Right lobe of liver (tissue), 6 donors: ENCODE data around the gene WDR18. TPM values are rescaled to one million over a fixed set of nuclear protein-coding genes. Genes with fewer than 3 reads are reported as not detected.

ENCODE experiments used
- ATAC-seq, 4 donors: fragments of 200-7000 bp; cut with Tn5 transposase; one replicate each; pipeline ENCODE4 v1.9.1; 2020; ENCODE audit warnings: mild to moderate bottlenecking in 4 of 4, moderate library complexity in 4 of 4
- DNase-seq, 3 donors: peaks; one replicate each; pipeline ENCODE4 v3.0.0-alpha.2; 2020
- H3K27ac ChIP-seq, 3 donors: fragments of 200-600 bp; one replicate each; pipeline ENCODE4 v1.8.0; 2022
- H3K27me3 ChIP-seq, 2 donors: fragments of 200-600 bp; one replicate each; pipeline ENCODE4 v1.8.0; 2022
- H3K36me3 ChIP-seq, 4 donors: fragments of 200-600 bp; sonication (generic) in 1 of 4; one replicate each; pipeline versions ENCODE4 v1.5.1 to v1.8.0; 2017 to 2022; ENCODE audit warnings: control low read depth in 1 of 4
- H3K4me1 ChIP-seq, 4 donors: fragments of 200-600 bp; sonication (generic) in 1 of 4; one replicate each; pipeline versions ENCODE4 v1.5.1 to v1.8.0; 2017 to 2022; ENCODE audit warnings: control low read depth in 1 of 4
- H3K4me3 ChIP-seq, 3 donors: fragments of 200-600 bp; one replicate each; pipeline ENCODE4 v1.8.0; 2022
- H3K9me3 ChIP-seq, 4 donors: fragments of 200-600 bp; sonication (generic) in 1 of 4; one replicate each; pipeline versions ENCODE4 v1.5.1 to v1.8.0; 2017 to 2022; ENCODE audit warnings: control low read depth in 1 of 4
- CTCF ChIP-seq, 4 donors: fragments of 200-600 bp in 3 of 4; fragments of 450-650 bp in 1 of 4; IDR thresholded peaks; one replicate each; pipeline versions ENCODE4 v1.5.1 to v1.8.0; 2016 to 2022; ENCODE audit warnings: antibody characterized with exemption in 4 of 4, mild to moderate bottlenecking in 2 of 4
- POLR2A ChIP-seq: fragments of 450-650 bp; IDR thresholded peaks from one replicate; pipeline ENCODE4 v1.6.1; 2017; ENCODE audit warnings: antibody characterized with exemption, mild to moderate bottlenecking
- WGBS: methylation state at CpG from one replicate; pipeline ENCODE4 v1.1.6; 2018; ENCODE audit warnings: low coverage, low lambda C conversion rate; ENCODE audit not compliant: insufficient coverage; ENCODE audit errors: missing lambda C conversion rate; 5-methylcytosine and 5-hydroxymethylcytosine counted together
- intact Hi-C, 2 donors: fragments of 100-400 bp; cut with DNase I; formaldehyde crosslinking; loops; one replicate each; pipeline versions ENCODE4 v1.11.2 to v1.14.1; 2022
- total RNA-seq, 6 experiments: library from RNA; depleted of rRNA in 2 of 6; stranded (reverse); fragments of >200 nt in 2 of 6; fragmentation: NEBNext Ultra II Directional in 3 of 6; extraction: Animal tissue kit (Norgen Biotek cat#: 25700) in 3 of 6; gene quantifications; one replicate each; pipeline versions ENCODE4 v1.1.0 to v1.2.4, GENCODE V29; 2016 to 2023
- donor health status: DM: no; HTN: yes; CAD: no.
- donor health status: DM: no; HTN: no; CAD: no.
- donor health status: DM: no; HTN: no; CAD: no.
- donor health status: DM: no; HTN: yes; CAD: no.
- donor health status: DM: no; HTN: yes; CAD: no.

Gene WDR18
- total RNA-seq, 6 experiments from 2014 or later = 19.0 to 56.2 (median 29.7) TPM

GRCh38 chr19:948842-949496 lies 35.2 kb upstream of the WDR18 start:
- WGBS = 97% methylated on average over 6 of the region's 25 CpGs
- no peaks in the 10 kb centered on the region for H3K36me3 ChIP-seq
- H3K4me1 ChIP-seq = no peaks in the 10 kb centered on the region
- no peak overlapping the region for H3K27ac ChIP-seq
- H3K27me3 ChIP-seq = no peaks in the 10 kb centered on the region
- intact Hi-C loops = no loop called here
- ATAC-seq (no peak), DNase-seq (peak in 1 of 3 donors; percentile 35)
- TF ChIP-seq POLR2A (no peak), CTCF (IDR thresholded peaks at IDR 0.05) (no peak)
- H3K4me3 ChIP-seq = no peak overlapping the region
- H3K9me3 ChIP-seq = no peaks in the 10 kb centered on the region

GRCh38 chr19:950352-951066 lies 33.6 kb upstream of the WDR18 start:
- H3K27ac ChIP-seq = no peak overlapping the region
- no peaks in the 10 kb centered on the region for H3K27me3 ChIP-seq
- no peaks in the 10 kb centered on the region for H3K4me1 ChIP-seq
- H3K9me3 ChIP-seq = no peaks in the 10 kb centered on the region
- H3K36me3 ChIP-seq = no peaks in the 10 kb centered on the region
- TF ChIP-seq CTCF (IDR thresholded peaks at IDR 0.05) (no peak), POLR2A (no peak)
- no peak overlapping the region for H3K4me3 ChIP-seq
- ATAC-seq (no peak), DNase-seq (no peak)
- intact Hi-C loops = no loop called here
- 0% methylated on average over 1 of the region's 17 CpGs for WGBS

- TF ChIP-seq POLR2A (no peak), CTCF (IDR thresholded peaks at IDR 0.05) (no peak)
- Histone ChIP-seq H3K27ac (no peak overlapping the region), H3K4me3 (no peak overlapping the region), H3K27me3 (no peaks in the 10 kb centered on the region), H3K9me3 (no peaks in the 10 kb centered on the region), H3K36me3 (no peaks in the 10 kb centered on the region), H3K4me1 (no peaks in the 10 kb centered on the region)
- no peak for ATAC-seq
- intact Hi-C loops = no loop called here
- no peak for DNase-seq
- WGBS = 63% methylated on average over 9 of the region's 14 CpGs
Observed at GRCh38 chr19:952049-952679, 32.0 kb upstream of the WDR18 start.

DNA sequence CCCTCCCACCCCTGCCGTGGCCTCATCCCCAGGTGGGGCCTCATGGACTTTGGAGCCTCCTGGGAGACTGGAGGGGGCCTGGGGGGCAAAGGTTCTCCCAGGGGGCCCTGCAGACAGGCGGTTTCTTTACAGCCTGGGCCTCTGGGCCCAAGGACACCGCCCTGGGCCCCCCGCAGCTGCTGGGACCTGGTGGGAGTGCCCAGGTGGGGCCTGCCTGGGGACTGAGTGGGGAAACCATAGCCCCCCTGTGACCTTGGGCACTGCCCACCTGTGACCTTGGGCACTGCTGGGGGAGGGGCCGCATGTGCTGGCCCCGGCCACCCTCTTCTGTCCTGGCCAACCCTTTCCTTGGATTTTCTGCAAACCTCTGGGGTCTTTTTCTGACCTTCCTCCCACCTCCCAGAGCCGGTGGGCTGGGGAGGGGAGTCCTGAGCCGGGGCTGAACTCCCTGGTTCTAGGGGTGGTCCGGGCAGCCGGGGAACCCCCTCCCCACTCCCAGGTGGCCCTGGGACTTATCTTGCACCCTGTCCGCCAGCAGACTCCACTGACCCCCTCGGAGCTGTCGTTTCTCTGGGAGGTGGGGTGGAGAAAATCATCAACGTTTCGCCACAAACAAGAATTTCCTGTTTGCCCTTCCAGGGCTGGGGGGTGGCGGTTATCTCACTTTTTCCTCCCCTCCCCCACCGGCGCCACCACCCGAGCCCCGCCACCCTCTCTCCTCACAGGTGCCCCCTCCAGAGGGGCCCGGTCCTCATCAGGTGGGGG lies 31.3 kb upstream of the WDR18 start:
- intact Hi-C loops = no loop called here
- H3K27me3 ChIP-seq = no peaks in the 10 kb centered on the region
- DNase-seq (no peak), ATAC-seq (no peak)
- no peak overlapping the region for H3K4me3 ChIP-seq
- no peak for TF ChIP-seq CTCF (IDR thresholded peaks at IDR 0.05)
- no peak for TF ChIP-seq POLR2A
- H3K9me3 ChIP-seq = no peaks in the 10 kb centered on the region
- H3K4me1 ChIP-seq = no peaks in the 10 kb centered on the region
- H3K36me3 ChIP-seq = no peaks in the 10 kb centered on the region
- WGBS = 7% methylated on average over 3 of the region's 21 CpGs
- H3K27ac ChIP-seq = no peak overlapping the region
